HG03280 (cell line): ENCODE results near the gene TXLNG.
A peak's percentile ranks its signal among the peaks of the same experiment; 100 is the strongest.

Experiments used
- ATAC-seq: cut with Tn5 transposase; IDR thresholded peaks from one replicate; pipeline ENCODE4 v1.9.1; 2021; ENCODE audit warnings: mild to moderate bottlenecking, moderate library complexity; ENCODE audit not compliant: unreplicated experiment

TXLNG gene

DNA sequence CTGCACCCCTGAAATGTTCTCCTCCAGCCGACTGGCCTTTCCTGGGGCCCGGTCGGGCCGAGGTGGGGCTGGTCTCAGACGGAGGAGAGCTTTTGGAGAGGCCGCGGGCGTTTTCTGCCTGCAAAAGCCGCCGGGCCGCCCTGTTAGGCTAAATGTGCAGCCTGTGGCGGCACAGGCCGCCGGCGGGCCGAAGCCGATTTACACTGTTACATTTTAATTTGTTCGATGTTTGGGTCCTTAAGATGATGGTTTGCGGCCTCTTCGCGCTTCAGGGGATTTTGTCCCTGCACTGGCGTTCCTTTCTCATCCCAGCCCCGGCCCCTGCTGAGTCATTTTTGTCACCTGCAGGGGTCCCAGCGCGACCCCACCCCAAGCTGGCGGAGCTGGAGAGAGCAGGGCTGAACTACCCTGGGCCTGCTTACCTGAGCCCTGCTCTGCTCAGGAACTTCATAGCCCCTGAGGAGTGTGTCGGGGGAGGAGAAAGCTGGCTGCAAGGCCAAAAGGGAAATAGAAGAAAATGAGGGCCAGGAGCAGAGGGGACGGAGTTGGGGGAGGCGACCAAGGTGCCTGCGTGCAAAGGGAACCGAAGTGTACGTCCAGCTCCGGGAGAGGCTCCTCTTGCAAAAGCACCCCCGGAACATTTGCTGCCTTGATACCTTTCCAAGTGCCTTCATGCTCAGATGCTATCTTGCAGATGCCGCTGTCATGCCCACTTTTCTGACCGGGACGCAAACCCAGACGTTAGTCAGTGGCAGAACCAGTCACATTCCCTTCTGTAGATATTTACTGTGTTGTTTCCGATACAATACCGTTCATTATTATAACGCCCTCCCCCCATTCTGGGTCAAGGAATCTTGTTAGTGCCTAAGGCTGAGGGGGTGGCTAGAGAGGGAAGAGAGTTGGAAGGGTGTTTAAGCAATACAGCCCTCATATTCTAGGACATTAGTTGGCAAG is 84.9 kb downstream of the TXLNG start:
- peak; percentile 3 for ATAC-seq

DNA sequence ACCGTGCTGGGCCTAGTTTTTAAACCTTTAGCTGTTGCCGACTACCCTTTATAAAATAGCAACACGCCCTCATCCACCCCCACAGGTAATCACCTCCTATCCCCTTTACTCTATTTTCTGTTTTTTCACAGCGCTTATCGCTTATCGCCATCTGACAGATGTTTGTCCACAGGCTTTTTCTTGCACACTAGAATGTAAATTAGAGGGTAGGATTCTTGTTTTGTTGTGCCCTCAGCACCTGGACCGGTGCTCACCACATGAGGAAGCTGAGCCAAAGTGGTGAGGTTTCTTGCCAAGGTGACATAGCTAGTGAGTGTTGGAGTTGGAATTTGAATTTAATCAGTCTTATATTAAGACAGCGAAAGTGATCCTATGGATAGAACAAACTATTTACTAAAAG is 86.8 kb downstream of the TXLNG start:
- ATAC-seq, result no peak

DNA sequence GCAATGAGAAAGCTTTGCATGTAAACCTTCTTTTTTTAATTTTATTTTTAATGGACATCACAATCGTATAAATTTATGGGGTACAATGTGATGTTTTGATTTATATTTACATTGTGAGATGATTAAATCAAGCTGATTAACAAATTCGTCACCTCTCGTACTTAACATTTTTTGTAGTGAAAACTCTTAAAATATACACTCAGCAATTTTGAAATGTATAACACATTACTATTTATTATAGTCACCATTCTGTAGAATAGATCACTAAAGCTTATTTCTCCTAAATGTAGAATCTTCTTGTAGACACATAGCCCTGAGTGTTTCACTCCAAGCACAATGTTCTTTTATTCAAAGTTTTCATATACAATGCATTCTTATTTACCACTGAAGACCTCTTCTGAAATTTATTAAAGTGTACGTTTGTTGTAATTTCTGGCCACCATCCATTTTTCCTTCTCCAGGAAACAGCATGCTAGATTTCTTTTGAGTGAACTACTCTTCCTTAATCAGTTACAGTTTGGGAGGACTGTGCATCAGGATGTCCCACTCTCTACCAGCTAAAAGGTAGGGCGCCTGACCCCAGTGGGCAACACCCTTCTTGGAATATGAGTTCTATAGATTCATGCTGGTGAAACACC is 88.3 kb downstream of the TXLNG start:
- no peak for ATAC-seq

DNA sequence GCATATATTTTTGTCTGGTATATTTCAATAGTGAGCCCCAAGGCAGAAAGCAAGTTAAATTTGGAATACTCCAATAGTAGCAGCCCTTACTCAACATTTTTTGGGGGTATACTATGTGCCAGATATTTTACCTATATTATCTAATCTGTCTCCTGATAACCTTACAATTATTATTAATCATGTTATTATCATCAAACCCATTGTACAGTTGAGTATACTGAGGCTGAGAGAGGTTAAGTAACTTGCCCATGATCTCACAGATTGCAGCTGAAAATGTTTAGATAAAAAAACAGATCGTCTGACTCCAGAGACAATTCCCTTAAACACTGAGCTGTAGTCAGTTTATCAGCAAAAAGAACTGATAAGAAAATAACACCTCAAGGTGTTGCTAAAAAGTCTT is 90.4 kb downstream of the TXLNG start:
- ATAC-seq, result no peak

DNA sequence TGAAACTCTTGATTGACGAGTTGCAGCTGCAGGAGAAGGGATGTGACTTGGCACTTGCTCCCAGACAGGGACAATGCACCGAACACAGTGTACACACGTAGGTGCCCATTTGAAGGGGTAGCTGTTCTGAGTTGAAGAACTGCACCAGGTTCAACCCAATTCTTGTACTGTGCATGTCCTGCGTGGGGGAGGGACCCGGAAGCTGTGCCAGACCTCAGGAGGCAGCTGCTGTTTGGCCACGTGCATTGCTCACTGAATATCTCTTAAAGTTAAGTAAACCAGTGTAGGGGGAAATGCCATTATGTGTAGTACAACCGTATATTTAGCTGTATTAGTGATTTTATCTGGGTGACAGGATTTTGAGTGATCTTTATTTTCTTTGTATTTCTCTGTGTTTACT is 95.9 kb downstream of the TXLNG start:
- ATAC-seq, result no peak

DNA sequence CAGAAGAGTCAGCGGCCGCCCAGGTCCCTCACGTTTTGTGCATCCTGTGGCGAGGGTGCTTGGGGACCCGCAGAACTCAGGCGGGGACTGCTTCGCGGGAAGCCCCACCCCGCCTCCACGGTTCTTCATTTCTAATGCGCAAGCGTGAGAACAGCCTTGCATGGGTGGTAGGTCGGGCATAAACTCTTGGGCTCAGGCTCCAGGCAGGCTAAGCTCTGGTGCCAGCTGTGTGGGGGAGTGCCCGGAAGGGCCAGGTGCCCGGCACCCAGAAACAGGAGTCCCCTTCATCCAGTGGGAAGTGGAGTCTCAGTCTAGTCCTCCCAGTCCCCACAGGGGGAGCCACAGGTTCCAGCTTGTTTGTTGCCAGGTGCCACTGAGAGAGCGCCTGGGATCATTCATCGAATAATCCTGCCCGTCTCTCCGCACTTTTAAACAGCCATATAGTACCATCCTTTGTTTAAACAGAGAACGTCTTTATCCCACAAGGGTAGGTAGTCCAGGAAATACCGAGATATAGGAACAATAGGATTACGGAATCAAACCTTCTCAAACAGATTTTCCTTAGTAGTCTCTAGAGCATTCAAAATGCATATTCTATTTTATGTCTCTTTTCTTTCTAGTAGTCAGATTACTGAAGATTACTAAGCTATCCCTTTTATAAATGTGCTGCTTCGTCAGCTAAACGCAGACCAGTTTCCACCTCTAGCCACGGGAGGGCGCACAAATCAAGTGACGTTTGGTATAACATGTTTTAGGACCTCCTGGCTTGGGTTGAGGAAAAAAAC is 96.6 kb downstream of the TXLNG start:
- peak; percentile 61 for ATAC-seq

DNA sequence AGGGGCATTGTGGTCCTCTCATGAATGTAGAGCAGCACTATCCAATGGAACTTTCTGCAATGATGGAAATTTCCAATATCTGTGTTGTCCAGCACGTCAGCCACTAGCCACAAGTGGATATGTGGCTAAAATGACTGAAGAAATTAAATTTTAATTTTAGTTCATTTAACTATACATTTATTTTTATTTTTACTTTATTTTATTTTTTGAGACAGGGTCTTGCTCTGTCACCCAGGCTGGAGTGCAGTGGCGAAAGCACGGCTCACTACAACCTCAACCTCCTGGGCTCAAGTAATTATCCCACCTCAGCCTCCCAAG is 97.2 kb downstream of the TXLNG start:
- ATAC-seq, result no peak

DNA sequence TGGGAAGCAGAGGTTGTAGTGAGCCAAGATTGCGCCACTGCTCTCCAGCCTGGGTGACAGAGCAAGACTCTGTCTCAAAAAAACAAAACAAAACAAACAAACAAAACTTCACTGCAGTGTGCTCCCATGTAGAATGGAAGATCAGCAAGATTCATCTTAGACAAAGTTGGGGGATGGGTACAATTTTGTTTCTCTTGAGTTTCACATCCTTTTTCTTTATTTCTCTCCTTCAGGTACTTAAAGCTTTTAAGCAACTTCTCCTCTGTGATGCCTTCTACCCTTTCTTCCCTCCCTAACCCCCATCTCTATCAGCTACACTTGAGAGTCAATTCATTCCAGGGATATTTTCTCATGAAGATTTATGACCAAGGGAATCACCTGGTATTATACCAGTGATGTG is 99.4 kb downstream of the TXLNG start:
- ATAC-seq, result no peak

DNA sequence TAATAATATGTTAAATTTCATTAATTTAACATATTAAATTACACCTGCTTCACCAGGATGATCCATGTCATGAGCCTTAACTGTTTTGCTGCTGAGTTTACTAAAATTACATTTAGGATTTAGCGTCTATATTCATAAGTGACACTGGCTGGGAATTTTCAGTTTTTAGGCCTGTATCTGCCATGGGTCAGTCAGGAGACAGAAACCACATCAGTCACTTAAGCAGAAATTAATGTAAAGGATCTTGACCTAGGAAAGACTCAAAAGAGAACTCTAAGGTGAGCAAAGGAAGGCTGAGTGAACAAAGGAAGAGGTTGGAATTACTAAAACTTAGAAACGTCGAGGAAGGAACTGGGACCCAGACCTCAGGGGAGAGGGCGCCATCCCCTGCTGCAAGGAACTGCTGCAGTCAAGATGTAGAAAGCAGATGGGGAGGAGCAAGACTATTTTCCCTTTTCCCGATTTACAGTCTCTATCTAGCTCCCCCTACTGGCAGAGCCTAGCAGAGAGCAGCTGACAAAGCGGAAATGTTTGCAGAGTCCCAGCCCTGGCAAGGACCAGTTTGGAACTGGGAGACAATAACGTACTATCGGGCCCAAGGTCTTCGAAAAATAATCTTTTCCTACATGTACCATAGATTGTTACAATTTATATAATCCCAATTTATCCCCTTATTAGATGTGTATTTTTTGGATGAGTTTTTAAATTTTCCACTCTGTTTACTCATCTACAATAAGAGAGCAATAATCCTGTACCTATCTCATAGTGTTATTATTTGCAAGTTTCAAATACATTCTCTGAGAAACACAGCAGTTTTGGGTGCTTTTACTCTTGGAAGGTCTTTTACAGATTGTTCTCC is 106.5 kb downstream of the TXLNG start:
- no peak for ATAC-seq
